Stimulated activated CD8-positive, alpha-beta memory T cell treated with anti-CD3 and anti-CD28 coated beads, Interleukin-2, amount 100 ng/mL, for 1 hour (primary cell): ENCODE data around the gene GPRC5A.

Source experiments
- DNase-seq, 2 donors: peaks; one replicate each; pipeline ENCODE4 v3.0.0-alpha.2; 2020; ENCODE audit warnings: low read depth in 2 of 2

Gene GPRC5A

GRCh38 chr12:12939888-12940287 is 48.5 kb downstream of the GPRC5A start:
- DNase-seq = no peak

DNA sequence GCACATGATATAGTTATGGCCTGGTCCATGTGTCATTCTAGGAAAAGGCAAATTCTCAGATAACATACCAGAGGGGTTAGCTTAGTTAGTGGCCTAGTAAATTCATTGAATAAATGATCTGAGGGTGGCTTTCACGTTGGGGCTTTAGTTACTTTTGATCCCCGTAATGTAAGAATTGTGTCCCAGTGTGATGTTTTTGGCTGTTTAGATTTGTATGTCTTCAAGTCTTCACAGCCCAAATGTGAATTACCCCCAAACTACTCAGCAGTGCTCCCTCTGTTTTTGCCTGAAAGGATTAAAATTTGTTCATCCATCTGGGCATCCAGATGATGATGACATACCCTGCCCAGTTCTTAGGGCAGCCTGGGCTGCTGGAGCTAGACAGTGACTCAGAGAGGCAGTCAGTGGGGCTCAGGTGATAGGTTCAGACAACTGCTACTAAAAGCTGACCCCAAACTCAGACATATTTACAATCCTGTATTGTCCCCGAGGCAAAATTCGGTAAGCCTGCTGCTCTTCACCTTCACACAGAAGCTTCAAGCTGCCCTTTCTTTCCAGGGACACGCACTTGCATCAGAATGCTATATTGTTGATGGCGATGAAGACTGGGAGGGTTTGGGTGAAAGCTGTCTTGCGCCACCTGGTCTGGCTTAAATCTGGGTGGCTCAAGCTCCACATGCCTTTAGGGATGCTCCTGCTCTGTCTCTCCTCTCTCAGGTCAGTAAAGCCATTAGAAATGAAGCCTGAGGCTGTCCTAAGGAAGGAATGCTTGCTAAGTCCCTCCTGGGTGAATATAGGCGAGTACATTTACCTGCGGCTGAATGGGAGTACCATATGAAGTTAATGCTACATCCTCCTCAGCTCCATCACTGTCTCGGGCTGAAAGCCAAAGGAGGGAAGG is 50.3 kb downstream of the GPRC5A start:
- DNase-seq = no peak

DNA sequence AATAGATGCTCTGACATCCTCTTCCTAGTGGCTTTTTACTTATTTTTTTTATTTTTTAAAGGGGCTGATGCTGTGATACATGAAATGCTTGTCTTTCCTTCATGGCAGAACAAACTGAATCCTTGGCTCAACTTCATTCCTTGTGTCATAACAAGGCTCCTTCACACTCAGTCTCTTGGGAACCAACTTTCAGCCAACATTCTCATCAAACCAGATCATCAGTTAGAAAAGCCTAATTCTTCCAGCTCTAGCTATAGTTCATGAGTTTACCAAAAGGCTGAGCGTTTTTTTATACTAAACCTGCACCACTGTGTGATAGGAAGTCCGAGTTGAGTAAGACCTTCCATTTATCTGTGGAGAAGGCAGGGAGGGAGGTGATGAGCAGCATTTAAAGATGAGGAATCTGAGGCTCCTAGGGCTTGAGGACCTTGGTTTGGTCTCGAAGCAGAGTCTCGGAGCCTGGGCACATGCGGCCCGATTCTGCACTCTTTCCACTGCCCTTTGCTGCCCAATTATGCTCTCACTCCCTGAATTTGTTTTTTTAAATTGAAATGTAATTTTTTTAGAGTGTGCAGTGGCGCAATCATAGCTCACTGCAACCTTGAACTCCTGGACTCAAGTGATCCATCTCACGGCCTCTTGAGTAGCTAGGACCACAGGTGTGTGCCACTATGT is 52.4 kb downstream of the GPRC5A start:
- DNase-seq = no peak

DNA sequence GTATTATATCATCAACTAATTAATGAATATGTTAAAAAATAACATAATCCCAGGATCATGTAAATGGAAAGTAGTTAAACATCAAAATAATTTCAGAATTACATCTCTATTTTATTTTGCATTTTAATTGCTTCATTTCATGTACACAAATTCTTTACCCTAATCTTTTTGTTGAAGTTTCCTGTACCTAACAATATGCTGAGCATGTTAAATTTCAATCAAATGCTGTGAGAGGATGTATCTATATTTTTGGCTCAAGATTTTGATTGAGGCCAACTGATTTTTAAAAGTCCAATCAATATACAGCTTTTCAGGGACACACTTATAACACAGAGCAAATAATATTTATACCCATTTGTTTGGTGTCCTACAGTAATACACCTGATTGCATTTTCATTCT is 54.2 kb downstream of the GPRC5A start:
- DNase-seq = no peak

DNA sequence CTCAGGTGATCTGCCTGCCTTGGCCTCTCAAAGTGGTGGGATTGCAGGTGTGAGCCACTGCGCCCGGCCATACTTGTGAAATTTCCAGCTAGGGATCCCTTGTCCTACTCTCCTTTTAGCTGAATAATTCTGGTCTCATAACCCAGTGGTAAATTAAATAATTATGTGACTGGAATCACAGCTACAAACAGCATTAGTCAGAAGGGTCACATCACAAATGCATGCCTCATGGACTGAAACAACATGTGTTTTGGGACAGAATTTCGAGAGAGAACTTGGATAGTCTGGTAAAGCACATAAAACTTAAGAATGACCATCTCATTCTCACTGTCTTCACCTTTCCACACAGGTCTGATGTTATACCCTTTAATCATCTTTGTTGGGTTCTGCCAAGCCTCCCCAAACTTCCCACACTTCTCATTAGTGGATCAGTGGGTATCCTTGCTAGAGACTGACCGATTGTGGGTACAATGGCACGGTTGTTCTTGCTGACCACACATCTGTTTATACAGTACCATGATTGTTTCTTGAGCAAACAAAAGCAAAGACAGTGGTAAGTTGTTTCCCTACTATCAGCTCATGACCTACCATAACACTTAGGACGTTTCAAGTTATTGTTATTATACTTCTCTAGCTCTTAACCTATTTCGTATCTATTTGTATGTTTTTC is 55.5 kb downstream of the GPRC5A start:
- DNase-seq = no peak

GRCh38 chr12:12947902-12948301 is 56.5 kb downstream of the GPRC5A start:
- DNase-seq = no peak

DNA sequence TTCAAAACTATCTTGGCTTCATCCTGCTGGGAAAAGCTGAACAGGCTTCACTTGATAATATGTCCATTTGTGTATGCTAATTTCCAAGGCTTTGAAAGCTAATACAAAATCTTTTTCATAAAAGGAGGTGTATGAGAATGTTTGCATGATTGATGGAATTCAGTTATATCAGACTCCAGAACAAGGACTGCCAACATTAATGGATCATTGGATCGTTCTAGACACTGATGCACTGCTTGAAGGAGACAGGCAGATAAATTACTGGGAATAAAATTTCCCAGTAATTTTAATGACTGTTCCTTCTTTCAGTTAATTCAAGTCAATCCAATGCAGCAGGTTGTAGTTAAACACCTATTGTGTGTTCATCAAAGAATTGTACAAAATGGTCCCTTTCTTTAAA is 60.1 kb downstream of the GPRC5A start:
- no peak for DNase-seq

GRCh38 chr12:12952036-12952435 is 60.7 kb downstream of the GPRC5A start, which contains the start of gene GPRC5D:
Gene GPRC5D, minus strand, starts transcription at chr12:12952170. Its CDS starts 1,786 bp downstream, at chr12:12950384.
- no peak for DNase-seq

DNA sequence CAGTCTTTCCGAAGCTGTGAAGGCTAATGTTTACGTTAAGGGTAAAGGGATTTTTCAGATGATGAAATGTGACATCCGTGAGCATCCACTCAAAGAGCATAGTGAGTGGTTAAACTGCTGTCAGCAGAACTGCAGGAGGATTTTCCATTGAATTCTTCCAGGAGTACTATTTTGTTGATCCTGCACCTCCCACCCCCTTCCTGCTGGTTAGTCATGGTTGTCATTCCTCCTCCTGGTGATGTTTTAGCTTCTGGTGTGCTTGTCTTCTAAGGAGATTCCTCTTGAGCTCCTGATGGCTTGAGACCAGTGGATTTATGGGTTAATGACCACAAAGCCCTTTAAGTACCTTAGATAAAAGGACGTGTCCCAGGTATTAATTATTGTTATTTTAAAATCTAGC is 63.0 kb downstream of the GPRC5A start:
- DNase-seq = no peak

DNA sequence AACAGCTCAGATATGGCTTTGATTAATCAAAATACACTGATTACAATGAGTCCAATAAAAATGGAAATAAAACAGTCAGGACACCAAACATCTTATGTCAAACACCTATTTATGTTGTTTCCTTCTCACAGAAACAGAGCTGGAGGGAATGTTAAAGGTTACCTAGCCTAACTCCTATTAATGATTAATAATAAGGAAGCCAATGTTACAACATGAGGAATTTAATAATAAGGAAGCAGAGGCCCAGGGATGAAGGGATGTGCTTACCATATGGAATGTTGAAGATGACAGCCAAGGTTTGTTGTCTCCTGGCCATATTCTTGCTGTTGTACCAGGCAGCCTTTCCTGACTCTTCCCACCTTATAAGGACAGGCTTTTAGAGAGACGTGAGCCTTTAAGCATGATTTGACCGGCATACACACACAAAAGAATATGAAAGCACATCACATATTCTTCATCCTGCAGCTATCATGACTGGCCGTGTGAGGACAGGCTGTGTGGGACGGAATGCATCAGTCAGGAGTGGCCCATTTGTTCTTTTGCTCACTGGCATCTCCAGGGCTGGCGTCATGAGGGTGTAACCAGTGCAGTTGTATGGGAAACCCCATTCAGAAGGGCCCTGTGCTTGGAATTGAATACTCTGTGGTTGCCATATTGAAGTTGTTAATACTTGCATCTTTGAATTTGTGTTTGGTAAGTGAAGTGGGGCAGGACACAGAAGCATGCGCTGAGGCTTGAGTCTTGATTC is 63.7 kb downstream of the GPRC5A start:
- DNase-seq = no peak

GRCh38 chr12:12958886-12959285 is 67.5 kb downstream of the GPRC5A start:
- DNase-seq = no peak

DNA sequence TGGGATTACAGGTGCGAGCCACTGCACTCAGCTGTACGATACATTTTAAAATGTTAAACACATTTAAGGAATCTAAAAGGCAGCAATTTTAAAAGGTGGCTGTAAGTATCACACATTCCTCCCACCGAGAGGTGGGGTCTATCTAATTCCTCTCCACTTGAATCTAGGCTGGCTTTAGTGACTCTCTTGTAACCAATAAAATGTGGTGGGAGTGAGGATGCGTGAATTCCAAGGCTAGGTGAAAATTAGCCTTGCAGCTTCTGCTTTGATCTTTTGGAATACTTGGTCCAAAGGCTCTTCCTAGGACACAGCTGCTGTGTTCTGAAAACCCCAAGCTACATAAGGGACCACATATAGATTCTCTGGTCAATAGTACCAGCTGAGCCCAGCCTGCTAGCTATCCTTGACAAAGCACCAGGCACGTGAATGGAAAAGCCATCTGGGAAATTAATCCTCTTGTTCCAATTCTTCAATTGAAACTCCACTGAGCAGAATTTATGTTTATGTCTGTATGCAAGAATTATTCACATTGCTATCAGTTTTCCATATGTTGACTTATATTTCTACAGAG is 69.4 kb downstream of the GPRC5A start:
- no peak for DNase-seq

GRCh38 chr12:12964255-12964654 is 72.9 kb downstream of the GPRC5A start:
- DNase-seq = no peak

GRCh38 chr12:12965836-12966235 is 74.5 kb downstream of the GPRC5A start:
- DNase-seq = no peak
